Muscle layer of colon (tissue), 2 donors: ENCODE data around the gene ZNF764.
A peak's percentile ranks its signal among the peaks of the same experiment; 100 is the strongest.

Experiments used
- H3K27ac ChIP-seq: one replicate; pipeline ENCODE4 v1.7.0; 2013; ENCODE audit warnings: low read depth, mild to moderate bottlenecking, low read length, moderate library complexity
- H3K27me3 ChIP-seq, 2 donors: one replicate each; pipeline ENCODE4 v1.7.0; 2013; ENCODE audit warnings: low read length in 2 of 2, mild to moderate bottlenecking in 2 of 2; ENCODE audit not compliant: insufficient read depth in 2 of 2, control insufficient read depth in 1 of 2
- H3K36me3 ChIP-seq: one replicate; pipeline ENCODE4 v1.7.0; 2013; ENCODE audit warnings: mild to moderate bottlenecking, low read length; ENCODE audit not compliant: insufficient read depth
- H3K4me1 ChIP-seq: one replicate; pipeline ENCODE4 v1.7.0; 2013; ENCODE audit warnings: mild to moderate bottlenecking, low read length; ENCODE audit not compliant: insufficient read depth
- H3K4me3 ChIP-seq, 2 donors: one replicate each; pipeline ENCODE4 v1.7.0; 2013; ENCODE audit warnings: low read length in 2 of 2, low read depth in 1 of 2, mild to moderate bottlenecking in 1 of 2, moderate library complexity in 1 of 2
- H3K9ac ChIP-seq: one replicate; pipeline ENCODE4 v1.7.0; 2013; ENCODE audit warnings: low read length
- H3K9me3 ChIP-seq: one replicate; pipeline ENCODE4 v1.7.0; 2013; ENCODE audit warnings: mild to moderate bottlenecking, low read length
- donor health status: abdominal sarcoma.
- donor health status: Adenocarcinoma of cecum.

Gene ZNF764

DNA sequence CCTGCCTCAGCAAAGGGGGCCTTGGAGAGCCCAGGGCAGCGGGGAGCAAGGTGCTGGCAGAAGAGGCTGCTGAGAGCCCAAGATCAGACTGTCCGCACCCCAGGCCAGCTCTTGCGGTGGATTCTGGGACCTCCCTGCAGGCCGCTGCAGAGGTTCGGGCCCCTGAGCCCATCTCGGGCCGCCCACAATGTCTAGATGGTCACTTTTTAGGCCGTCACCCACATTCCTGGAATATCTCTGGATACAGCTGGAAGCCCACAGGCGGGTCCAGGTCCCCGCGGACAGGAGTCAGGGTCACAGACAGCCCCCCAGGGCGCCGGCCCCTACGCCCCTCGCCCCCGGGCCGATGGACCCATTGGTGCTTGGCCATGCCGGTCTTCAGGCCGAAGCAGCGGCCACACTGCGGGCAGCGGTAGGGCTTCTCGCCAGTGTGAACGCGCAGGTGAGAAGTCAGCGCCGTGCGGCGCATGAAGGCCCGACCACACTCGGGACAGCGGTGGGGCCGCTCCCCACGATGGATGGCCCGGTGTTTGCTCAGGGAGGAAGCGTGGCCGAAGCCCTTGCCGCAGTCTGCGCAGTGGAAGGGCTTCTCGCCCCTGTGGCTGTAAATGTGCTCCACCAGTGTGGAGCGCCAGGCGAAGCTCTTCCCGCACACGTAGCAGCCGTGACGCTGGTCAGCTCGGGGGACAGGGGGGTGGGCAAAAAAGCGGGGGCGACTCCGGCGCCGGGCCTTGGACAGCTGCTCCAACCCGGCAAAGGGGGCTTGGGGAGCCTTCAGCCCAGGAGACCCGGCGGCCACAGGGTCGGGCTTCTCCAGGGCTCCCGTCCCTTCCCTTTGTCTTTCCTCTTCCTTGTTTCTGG, 25.7 kb downstream of the ZNF764 start:
- Histone ChIP-seq H3K4me3 (no peak overlapping the region), H3K4me1 (peaks cover 27% of the 10 kb centered on the region), H3K36me3 (no peaks in the 10 kb centered on the region), H3K9me3 (no peaks in the 10 kb centered on the region), H3K27ac (no peak overlapping the region), H3K9ac (no peak overlapping the region), H3K27me3 (no peaks in the 10 kb centered on the region)

DNA sequence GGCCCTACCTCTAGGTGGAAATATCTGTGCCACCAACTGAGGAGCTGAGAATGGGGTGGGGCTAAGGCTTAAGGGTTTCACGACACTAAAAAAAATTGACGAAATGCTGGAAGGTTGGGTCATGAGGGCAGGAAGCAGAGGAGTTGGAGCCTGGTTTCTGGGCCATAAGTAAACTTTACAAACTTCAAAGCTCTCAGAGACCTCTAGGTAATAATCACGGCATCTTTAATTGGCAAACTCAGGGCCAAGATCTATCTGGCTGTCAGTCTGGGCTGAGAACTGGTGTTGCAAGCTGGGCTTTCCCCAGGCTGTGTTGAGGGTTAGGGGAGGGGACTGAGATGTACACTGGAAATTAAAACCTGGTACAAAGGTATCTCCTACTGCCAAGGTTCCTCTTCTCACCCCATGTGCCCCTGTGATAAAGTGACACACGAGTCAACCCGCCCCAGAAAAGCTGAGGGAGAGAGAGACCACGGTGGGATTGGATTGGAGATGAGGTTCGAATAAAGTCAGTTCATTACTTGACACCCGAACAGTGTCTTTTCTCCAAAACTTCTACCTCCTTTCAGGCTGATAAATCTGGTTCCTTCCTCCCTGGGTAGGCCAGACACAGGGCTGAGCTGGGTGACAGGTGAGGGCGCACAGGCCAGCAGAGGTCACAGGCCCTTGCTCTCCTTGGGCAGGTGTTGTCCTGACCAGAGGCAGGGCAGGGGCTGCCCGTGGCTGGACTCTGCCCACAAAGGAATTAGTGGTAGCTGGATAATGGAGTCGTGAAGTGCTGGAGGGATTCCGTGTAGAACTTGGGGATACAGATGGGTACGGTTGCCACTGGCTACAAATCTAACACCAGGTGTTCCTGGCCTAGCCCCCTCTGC, 27.8 kb downstream of the ZNF764 start:
- Histone ChIP-seq H3K4me3 (no peak overlapping the region), H3K4me1 (peaks cover 21% of the 10 kb centered on the region), H3K9ac (no peak overlapping the region), H3K9me3 (no peaks in the 10 kb centered on the region), H3K27me3 (no peaks in the 10 kb centered on the region), H3K27ac (no peak overlapping the region), H3K36me3 (no peaks in the 10 kb centered on the region)

DNA sequence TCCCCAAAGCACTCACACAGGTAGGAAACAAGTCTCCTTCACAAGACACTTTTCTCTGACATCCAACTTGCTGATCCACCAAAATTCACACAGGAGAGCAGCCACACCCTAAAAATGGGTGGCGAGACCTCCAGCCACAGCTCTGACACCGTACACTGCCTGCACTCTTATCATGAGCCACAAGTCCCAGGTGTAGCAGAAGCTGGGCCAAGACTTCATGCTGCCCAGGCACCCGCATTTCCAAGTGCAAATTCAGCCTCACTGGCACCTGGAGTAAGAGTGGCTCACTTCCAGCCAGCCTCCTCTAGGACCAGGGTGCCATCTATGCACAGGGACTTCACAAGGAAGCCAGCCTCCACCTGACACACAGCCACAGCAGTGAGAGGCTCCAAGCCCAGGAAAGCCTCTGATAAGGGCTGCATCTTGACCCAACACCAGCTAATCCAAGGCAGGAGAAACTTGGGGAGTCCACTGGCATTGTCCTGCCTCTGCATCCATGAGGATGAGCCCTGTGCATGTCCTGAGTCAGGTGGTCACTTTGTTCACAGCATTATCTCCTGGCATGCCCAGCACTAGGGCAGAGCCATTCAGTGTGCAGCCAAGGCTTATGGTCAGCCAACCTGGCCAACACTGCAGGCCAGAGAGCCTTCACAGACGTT, 29.2 kb downstream of the ZNF764 start:
- Histone ChIP-seq H3K4me3 (no peak overlapping the region), H3K27me3 (no peaks in the 10 kb centered on the region), H3K36me3 (peaks cover 7% of the 10 kb centered on the region), H3K9ac (no peak overlapping the region), H3K4me1 (peaks cover 19% of the 10 kb centered on the region), H3K9me3 (no peaks in the 10 kb centered on the region), H3K27ac (no peak overlapping the region)

DNA sequence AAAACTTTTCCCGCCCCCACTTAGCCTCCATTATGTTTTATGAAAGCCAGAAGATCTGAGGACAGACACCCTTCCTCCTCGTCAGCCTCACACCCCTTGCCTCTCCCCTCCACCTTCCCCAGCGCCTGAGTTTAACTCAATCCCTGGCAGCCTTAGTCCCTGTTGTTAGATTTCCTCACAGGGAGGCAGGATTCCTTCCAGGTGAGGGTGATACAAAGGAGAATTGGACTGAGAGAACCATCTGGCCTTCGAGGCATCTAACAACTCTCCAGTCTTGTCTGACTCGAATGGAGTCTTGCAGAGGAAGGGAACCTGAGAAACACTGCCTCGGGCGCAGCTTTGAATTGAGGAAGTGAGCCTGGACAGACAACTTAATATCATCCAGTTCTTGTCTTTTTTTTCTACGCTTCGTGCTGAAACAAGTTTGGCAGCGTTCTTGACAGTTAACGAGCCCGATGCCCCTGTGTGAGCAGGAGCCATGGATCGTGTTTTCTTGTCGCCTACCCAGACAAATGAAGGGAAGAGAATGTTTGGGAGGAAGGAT, 30.5 kb downstream of the ZNF764 start:
- Histone ChIP-seq H3K4me1 (peaks cover 13% of the 10 kb centered on the region), H3K36me3 (peaks cover 7% of the 10 kb centered on the region), H3K27me3 (no peaks in the 10 kb centered on the region), H3K4me3 (peak overlapping the region in 1 of 2 donors; percentile 74), H3K9me3 (no peaks in the 10 kb centered on the region), H3K9ac (peak overlapping the region; percentile 81), H3K27ac (peak overlapping the region; percentile 95)

DNA sequence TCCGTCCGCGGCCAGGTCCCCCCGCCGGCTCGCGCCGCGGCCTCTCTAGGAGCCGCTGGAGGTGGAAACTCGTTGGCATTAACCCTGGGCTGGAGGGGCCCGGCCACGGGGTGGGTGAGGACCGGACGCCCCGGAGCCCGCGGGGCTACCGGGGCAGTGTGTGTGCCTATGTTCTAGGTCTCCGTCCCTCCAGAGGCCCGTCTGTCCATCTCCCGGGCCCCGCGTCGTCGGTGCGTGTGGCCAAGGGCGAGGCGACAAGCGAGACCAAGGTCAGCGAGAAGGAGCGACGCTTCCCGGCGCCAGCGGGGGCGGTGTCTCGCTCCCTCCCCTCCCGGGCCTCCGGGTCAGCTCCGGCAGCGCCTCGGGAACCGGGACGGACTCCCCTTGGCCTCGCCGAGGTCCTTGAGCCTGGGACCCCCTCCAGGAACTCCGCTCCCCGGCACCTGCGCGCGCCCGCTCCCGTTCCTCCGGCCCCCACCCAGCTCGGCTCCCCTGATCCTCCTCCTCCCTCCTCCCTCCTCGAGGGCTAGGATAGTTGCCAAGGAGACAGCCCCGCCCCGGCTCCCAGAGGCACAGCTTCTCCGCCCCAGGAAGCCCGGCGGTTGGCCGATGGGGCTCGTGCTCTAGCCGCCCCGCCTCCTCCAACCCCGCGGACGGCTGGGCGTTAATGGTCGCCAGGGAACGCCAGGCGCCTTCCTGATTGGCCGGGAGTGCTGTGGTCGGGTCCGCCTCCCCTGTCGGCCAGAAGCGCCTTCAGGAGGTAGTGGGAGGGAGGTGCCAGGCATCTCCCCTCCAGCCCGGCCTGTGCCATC, 31.1 kb downstream of the ZNF764 start:
- Histone ChIP-seq H3K36me3 (peaks cover 7% of the 10 kb centered on the region), H3K9me3 (no peaks in the 10 kb centered on the region), H3K4me3 (peak overlapping the region; percentile 74 to 76), H3K4me1 (peaks cover 13% of the 10 kb centered on the region), H3K9ac (peak overlapping the region; percentile 81), H3K27me3 (no peaks in the 10 kb centered on the region), H3K27ac (peak overlapping the region; percentile 95)

DNA sequence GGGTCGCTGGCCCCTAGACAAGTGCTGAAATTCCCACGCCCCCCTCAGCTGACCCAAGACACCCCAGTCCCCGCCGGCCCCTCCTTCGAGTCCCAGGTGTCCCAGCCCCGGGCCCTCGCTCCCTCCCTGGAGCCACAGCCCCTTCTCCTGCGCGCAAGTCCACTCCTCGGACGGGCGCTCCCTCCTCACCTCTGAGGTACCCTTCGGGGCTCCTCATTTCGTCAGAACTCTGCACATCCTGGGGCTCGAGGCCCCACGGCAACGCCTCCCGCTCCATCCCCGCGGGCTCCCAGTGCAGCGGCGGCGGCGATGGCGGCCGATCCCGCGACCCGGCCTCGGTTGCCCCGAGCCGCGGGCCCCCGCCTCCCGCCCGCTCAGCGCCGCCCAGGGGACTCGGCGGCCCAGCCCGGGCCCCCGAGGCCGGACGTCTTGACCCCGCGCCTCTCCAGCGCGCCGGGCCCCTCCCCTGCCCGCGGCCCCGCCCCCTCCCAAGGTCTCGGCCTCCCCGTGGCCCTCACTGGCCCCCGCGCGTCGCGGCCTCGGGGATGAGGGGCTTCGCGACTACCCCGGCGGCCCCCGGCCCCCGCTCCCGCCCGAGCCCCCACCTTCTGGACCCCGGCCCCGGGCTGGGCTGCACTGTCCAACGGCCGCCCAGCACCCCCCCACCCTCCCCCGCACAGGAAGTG, 31.9 kb downstream of the ZNF764 start, which contains the start of gene ZNF768:
ZNF768 (minus strand) TSS at position 430 of the 686 bp plus-strand sequence; CDS start at position 277, 153 bp downstream.
- peak within 1 kb of the TSS; percentile 81 for H3K9ac ChIP-seq
- H3K9me3 ChIP-seq: no peaks in the 10 kb centered on the region
- H3K4me1 ChIP-seq: peaks cover 13% of the 10 kb centered on the region
- H3K27me3 ChIP-seq: no peaks in the 10 kb centered on the region
- H3K36me3 ChIP-seq: peaks cover 7% of the 10 kb centered on the region
- H3K4me3 ChIP-seq: peak within 1 kb of the TSS; percentile 74 to 76
- peak within 1 kb of the TSS; percentile 95 for H3K27ac ChIP-seq

DNA sequence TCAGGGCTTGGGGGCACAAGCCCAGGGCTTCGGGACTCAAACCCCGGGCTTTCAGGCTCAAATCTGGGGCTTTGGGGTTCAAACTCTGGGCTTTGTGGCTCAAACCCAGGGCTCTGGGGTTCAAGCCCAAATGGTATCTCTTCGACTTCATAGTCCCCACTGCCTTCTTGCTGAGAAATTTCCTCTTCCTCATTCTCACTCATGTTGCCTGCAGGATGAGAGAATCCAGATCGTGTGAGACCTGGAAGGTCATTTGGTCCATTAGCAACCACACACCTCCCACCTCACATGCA, 32.4 kb downstream of the ZNF764 start:
- peak overlapping the region; percentile 54 to 63 for H3K4me3 ChIP-seq
- H3K9ac ChIP-seq: no peak overlapping the region
- H3K9me3 ChIP-seq: no peaks in the 10 kb centered on the region
- H3K27ac ChIP-seq: peak overlapping the region; percentile 92
- peaks cover 7% of the 10 kb centered on the region for H3K36me3 ChIP-seq
- H3K4me1 ChIP-seq: peaks cover 13% of the 10 kb centered on the region
- no peaks in the 10 kb centered on the region for H3K27me3 ChIP-seq

DNA sequence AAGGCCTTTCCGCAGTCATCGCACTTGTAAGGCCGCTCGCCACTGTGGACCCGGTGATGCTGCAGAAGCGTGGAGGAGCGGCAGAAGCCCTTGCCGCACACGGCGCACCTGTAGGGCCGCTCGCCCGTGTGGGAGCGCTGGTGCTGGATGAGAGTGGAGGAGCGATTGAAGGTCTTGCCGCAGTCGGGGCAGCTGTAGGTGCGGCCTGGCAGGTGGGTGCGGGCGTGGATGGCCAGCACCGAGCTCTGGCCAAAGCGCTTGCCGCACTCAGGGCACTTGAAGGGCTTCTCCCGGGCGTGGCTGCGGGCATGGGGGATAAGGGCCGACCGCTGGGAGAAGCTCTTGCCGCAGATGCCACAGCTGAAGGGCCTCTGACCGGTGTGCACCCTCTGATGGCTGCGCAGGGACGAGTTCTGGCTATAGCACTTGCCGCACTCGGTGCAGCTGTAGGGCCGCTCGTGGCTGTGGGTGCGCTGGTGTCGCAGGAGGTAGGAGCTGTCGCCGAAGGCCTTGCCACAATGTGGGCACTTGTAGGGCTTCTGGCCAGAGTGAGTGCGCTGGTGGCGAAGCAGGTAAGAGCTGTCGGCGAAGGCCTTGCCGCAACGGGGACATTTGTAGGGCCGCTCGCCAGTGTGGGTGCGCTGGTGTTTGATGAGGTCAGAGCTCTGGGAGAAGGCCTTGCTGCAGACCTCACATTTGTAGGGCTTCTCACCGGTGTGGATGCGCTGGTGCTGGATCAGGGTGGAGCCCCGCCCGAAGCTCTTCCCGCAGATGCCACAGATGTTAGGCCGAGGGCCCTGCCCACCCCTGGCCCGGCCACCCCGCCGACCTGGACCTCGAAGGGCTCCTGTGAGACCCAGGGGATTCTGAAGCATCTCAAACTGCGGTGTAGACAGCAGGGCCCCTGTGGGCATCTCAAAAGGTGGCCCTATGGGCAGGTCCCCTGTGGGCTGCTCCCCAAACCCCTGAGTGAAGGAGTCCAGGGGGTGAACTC, 33.3 kb downstream of the ZNF764 start:
- no peak overlapping the region for H3K9ac ChIP-seq
- no peaks in the 10 kb centered on the region for H3K27me3 ChIP-seq
- no peak overlapping the region for H3K4me3 ChIP-seq
- peaks cover 13% of the 10 kb centered on the region for H3K4me1 ChIP-seq
- H3K36me3 ChIP-seq: peaks cover 7% of the 10 kb centered on the region
- H3K9me3 ChIP-seq: no peaks in the 10 kb centered on the region
- H3K27ac ChIP-seq: no peak overlapping the region

DNA sequence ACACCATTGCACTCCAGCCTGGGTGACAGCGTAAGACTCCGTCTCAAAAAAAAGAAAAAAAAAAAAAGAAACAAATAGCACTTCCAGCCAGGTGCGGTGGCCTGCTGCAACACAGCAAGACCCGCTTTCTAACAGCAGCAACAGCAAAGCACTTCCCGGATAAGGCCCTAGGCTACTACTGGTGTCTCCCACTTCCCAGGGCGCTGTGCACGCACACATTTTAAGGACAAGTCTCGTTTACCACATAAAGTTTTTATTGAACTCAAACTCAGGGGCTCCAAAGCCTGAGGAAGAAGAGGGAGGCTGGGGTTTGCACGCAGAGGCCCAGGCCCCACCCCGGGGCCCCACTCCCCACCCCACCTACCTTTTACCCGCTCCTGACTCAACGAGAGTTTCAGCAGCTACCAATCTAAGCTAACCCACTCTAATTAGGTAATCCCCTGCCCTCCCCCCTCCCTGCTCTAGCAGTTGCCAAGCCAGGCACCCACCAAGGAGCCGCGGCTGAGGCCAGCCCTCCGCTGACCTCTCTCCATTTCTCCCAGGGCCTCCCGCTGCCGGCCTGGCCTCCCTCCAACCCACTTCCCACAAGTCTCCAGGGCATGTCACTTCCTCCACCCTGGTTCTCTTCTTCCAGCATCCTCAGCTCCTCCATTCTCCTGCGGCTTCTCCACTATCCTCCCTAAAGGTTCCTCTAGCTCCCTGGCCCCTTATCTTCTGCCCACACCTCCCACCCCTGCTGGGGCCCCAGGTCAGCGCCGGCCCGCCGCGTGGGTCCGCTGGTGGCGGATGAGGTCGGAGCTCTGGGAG, 34.2 kb downstream of the ZNF764 start:
- H3K36me3 ChIP-seq: peaks cover 7% of the 10 kb centered on the region
- H3K27me3 ChIP-seq: no peaks in the 10 kb centered on the region
- H3K4me3 ChIP-seq: no peak overlapping the region
- H3K9me3 ChIP-seq: no peaks in the 10 kb centered on the region
- H3K4me1 ChIP-seq: peaks cover 13% of the 10 kb centered on the region
- no peak overlapping the region for H3K27ac ChIP-seq
- no peak overlapping the region for H3K9ac ChIP-seq
